Esophagus muscularis mucosa (tissue), 4 donors: ENCODE results near the gene BPIFB6. TPM values are rescaled to one million over a fixed set of nuclear protein-coding genes. Genes with fewer than 3 reads are reported as not detected.

Experiments used
- DNase-seq: peaks from one replicate; pipeline ENCODE4 v3.0.0-alpha.2; 2017; ENCODE audit errors: extremely low spot score
- H3K27ac ChIP-seq, 4 donors: fragments of 200-600 bp; sonication (generic); replicated peaks in 1 of 4; 1 replicate in 3 of 4; 2 replicates in 1 of 4; pipeline ENCODE4 v1.5.1; 2016 to 2019; ENCODE audit warnings: mild to moderate bottlenecking in 1 of 4
- H3K27me3 ChIP-seq, 4 donors: fragments of 200-600 bp; sonication (generic); one replicate each; pipeline versions ENCODE4 v1.5.1 to v1.6.0; 2016 to 2019
- H3K36me3 ChIP-seq, 4 donors: fragments of 200-600 bp; sonication (generic); one replicate each; pipeline ENCODE4 v1.5.1; 2016 to 2019
- H3K4me1 ChIP-seq, 4 donors: fragments of 200-600 bp; sonication (generic); one replicate each; pipeline ENCODE4 v1.5.1; 2016 to 2019
- H3K4me3 ChIP-seq, 4 donors: fragments of 200-600 bp; sonication (generic); 1 replicate in 2 of 4; 2 replicates in 2 of 4; pipeline ENCODE4 v1.5.1; 2016 to 2019; ENCODE audit warnings: mild to moderate bottlenecking in 4 of 4, moderate library complexity in 1 of 4
- H3K9me3 ChIP-seq, 4 donors: fragments of 200-600 bp; sonication (generic); 1 replicate in 3 of 4; 2 replicates in 1 of 4; pipeline ENCODE4 v1.5.1; 2016 to 2019
- EP300 ChIP-seq: sonication (generic); formaldehyde crosslinking; IDR thresholded peaks from one replicate; pipeline ENCODE4 v1.6.1; 2017; ENCODE audit warnings: antibody characterized with exemption
- POLR2A ChIP-seq: fragments of 450-650 bp; IDR thresholded peaks from one replicate; pipeline ENCODE4 v1.6.1; 2017; ENCODE audit warnings: antibody characterized with exemption, moderate library complexity, mild to moderate bottlenecking, low read depth
- POLR2AphosphoS5 ChIP-seq, 2 donors: sonication (generic); formaldehyde crosslinking; IDR thresholded peaks; one replicate each; pipeline ENCODE4 v1.6.1; 2017; ENCODE audit warnings: antibody characterized with exemption in 2 of 2
- WGBS: methylation state at CpG from one replicate; pipeline ENCODE4 v1.1.5; 2018; 5-methylcytosine and 5-hydroxymethylcytosine counted together
- intact Hi-C: fragments of 100-400 bp; cut with DNase I; formaldehyde crosslinking; loops from one replicate; pipeline ENCODE4 v1.15.1; 2023
- total RNA-seq, 4 donors: library from RNA; depleted of rRNA; stranded (reverse); fragments of >200 nt; gene quantifications; one replicate each; pipeline versions ENCODE4 v1.1.0 to v1.2.1, GENCODE V29; 2016
- TF ChIP-seq, protein P1 (sequence below), 3 experiments: fragments of 200-600 bp in 2 of 3; fragments of 450-650 bp in 1 of 3; sonication (generic) in 2 of 3; IDR thresholded peaks; one replicate each; pipeline ENCODE4 v1.5.1; 2017 to 2019; ENCODE audit warnings: antibody characterized with exemption in 3 of 3, mild to moderate bottlenecking in 2 of 3, moderate library complexity in 1 of 3

Gene BPIFB6
- total RNA-seq, 4 donors from 2014 or later: not detected

DNA sequence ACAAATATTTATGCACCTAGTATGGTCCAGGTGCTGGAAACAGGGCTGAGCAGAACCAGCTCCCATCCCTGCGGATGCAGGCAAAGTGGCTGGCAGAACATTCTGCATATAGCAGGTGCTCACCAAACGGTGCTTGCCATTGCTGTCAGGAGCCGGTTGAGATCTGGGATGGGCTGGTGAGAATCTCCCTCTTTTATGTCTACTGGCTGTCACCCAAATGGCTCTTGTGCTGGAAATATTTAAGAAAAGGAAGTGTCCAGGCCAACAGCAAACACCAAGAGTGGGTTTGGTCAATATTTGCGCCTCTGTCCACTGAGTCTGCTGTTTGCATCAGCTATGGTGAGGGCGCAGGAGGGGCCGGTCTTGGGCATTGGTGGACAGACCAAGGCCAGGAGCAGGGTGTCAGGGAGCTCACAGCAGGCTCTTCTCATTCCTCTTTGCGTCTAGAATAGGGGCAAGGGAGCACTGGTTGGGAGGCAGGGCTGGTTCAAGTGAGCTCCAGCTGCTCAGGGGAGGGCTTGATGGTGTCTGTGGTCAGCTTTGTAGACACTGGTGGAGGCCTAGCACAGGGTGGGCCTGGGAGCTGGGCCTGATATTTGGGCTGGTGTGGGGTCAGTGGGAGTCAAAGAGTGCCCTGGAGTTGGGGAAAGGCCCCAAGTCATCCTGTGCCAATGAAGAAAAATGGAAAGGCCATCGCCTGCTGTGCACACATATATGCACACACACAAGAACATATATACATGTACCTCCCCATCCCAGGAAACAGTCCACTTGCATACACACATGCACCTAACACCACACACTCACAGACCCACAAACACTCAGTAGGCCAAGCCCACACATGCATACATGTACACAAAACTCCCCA, 25.3 kb upstream of the BPIFB6 start:
- TF ChIP-seq EP300: no peak
- TF ChIP-seq, protein P1, sequence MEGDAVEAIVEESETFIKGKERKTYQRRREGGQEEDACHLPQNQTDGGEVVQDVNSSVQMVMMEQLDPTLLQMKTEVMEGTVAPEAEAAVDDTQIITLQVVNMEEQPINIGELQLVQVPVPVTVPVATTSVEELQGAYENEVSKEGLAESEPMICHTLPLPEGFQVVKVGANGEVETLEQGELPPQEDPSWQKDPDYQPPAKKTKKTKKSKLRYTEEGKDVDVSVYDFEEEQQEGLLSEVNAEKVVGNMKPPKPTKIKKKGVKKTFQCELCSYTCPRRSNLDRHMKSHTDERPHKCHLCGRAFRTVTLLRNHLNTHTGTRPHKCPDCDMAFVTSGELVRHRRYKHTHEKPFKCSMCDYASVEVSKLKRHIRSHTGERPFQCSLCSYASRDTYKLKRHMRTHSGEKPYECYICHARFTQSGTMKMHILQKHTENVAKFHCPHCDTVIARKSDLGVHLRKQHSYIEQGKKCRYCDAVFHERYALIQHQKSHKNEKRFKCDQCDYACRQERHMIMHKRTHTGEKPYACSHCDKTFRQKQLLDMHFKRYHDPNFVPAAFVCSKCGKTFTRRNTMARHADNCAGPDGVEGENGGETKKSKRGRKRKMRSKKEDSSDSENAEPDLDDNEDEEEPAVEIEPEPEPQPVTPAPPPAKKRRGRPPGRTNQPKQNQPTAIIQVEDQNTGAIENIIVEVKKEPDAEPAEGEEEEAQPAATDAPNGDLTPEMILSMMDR (IDR thresholded peaks at IDR 0.05): no peak
- TF ChIP-seq POLR2A: no peak
- no peak for TF ChIP-seq POLR2AphosphoS5 (IDR thresholded peaks at IDR 0.05)
- Histone ChIP-seq H3K4me1 (no peaks in the 10 kb centered on the region), H3K9me3 (peaks cover 0 to 9% (median 6%) of the 10 kb centered on the region in 4 donors), H3K27me3 (peaks cover 0 to 6% (median 0%) of the 10 kb centered on the region in 4 donors), H3K36me3 (no peaks in the 10 kb centered on the region), H3K27ac (no peak overlapping the region), H3K4me3 (no peak overlapping the region)
- no peak for DNase-seq
- 71% methylated on average over 8 of the region's 8 CpGs for WGBS
- intact Hi-C loops: no loop called here

DNA sequence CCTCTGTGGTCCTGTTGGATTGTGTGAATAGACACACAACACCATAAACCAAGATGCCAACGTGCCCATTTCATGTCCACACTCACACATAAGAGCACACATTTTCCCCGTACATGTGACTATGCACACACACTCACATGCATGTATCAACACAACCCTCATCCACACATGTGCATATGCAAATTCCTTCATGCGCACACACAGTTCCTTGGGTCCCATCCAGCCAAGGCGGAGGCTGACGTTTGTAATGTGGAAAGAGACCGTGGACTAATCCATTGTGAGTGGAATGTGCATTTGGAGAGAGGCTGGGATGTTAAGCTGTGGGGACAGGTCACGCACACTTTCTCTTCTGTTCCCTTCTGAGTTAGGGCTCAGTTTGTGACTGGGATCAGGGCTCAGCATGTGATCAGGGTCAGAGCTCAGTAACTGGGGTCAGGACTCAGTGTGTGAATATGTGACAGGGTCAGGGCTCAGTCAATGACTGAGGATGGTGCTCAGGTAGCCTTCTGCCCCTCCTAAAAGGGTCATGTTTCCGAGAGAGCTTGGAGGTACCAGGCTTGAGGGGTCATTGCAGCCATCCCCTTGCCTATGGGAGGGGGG, 24.6 kb upstream of the BPIFB6 start:
- H3K9me3 ChIP-seq: peaks cover 0 to 9% (median 6%) of the 10 kb centered on the region in 4 donors
- no peak for DNase-seq
- H3K27me3 ChIP-seq: peaks cover 0 to 13% (median 0%) of the 10 kb centered on the region in 4 donors
- intact Hi-C loops: no loop called here
- H3K36me3 ChIP-seq: no peaks in the 10 kb centered on the region
- H3K27ac ChIP-seq: no peak overlapping the region
- TF ChIP-seq POLR2A (no peak), POLR2AphosphoS5 (IDR thresholded peaks at IDR 0.05) (no peak), EP300 (no peak)
- TF ChIP-seq, protein P1 (IDR thresholded peaks at IDR 0.05): no peak
- no peak overlapping the region for H3K4me3 ChIP-seq
- no peaks in the 10 kb centered on the region for H3K4me1 ChIP-seq
- WGBS: 85% methylated on average over 8 of the region's 8 CpGs

GRCh38 chr20:33007376-33008335, 23.8 kb upstream of the BPIFB6 start, which contains the start of gene BPIFB2:
Gene BPIFB2 (plus strand): TSS chr20:33007704. CDS start chr20:33008575, 871 bp downstream.
- 91% methylated on average over 8 of the region's 11 CpGs for WGBS
- Histone ChIP-seq H3K36me3 (no peaks in the 10 kb centered on the region), H3K4me1 (no peaks in the 10 kb centered on the region), H3K9me3 (peaks cover 0 to 9% (median 6%) of the 10 kb centered on the region in 4 donors), H3K27ac (no peak within 1 kb of the TSS), H3K27me3 (peaks cover 0 to 21% (median 0%) of the 10 kb centered on the region in 4 donors), H3K4me3 (no peak within 1 kb of the TSS)
- intact Hi-C loops: no loop called here
- TF ChIP-seq POLR2A: no peak
- TF ChIP-seq POLR2AphosphoS5 (IDR thresholded peaks at IDR 0.05): no peak
- no peak for TF ChIP-seq EP300
- TF ChIP-seq, protein P1 (IDR thresholded peaks at IDR 0.05): no peak
- no peak for DNase-seq

DNA sequence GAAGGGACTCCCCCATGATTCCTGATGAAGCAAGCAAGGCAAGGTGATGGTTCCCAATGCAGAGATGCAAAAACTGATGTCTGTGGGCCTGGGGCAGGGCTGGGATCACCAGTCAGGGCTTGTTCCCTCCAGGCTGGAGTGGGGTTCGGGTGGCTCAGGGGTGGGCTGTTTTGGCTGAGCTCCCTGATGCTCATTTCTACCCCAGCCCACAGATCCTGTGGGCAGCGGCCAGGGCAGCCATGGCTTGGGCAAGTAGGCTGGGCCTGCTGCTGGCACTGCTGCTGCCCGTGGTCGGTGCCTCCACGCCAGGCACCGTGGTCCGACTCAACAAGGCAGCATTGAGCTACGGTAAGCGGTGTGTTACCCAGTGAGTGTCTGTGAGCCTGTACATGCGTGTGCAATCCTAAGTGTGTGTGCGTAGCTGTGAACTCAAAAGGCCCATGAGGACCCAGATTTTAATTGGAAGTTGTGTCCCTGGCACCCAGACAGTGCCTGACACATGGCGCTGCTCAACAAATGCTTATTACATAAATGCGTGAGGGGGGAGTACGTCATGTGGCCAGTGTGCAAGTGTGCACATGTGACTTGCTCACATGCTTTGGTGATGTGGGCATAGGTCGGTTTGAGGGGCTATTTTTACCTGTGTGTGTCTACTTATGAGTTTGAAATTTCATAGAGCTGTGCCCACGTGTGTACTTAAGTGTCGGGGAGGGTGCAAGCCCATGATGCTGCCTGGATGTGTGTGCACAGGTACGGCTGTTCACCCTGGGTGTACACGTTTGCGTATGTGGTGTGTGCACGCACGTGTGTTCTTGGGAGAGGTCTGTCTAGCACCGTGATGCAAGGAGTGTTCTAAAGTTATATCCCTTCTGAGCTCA, 22.9 kb upstream of the BPIFB6 start:
- no peaks in the 10 kb centered on the region for H3K4me1 ChIP-seq
- WGBS: 84% methylated on average over 22 of the region's 23 CpGs
- no peak for TF ChIP-seq POLR2A

More for the DNA sequence above, 22.9 kb upstream of the BPIFB6 start:
- H3K4me3 ChIP-seq: no peak overlapping the region
- peaks cover 0 to 28% (median 0%) of the 10 kb centered on the region in 4 donors for H3K27me3 ChIP-seq
- intact Hi-C loops: no loop called here
- no peaks in the 10 kb centered on the region for H3K36me3 ChIP-seq
- H3K27ac ChIP-seq: no peak overlapping the region
- DNase-seq: no peak
- H3K9me3 ChIP-seq: peaks cover 0 to 9% (median 6%) of the 10 kb centered on the region in 4 donors
